Stimulated activated CD4-positive, alpha-beta T cell treated with anti-CD3 and anti-CD28 coated beads, Interleukin-2, amount 100 ng/mL, for 24 hours (primary cell): ENCODE results near the gene UTS2B.

Experiments used
- DNase-seq, 2 donors: peaks; one replicate each; pipeline ENCODE4 v3.0.0-alpha.2; 2020

Gene UTS2B, protein sequence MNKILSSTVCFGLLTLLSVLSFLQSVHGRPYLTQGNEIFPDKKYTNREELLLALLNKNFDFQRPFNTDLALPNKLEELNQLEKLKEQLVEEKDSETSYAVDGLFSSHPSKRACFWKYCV

DNA sequence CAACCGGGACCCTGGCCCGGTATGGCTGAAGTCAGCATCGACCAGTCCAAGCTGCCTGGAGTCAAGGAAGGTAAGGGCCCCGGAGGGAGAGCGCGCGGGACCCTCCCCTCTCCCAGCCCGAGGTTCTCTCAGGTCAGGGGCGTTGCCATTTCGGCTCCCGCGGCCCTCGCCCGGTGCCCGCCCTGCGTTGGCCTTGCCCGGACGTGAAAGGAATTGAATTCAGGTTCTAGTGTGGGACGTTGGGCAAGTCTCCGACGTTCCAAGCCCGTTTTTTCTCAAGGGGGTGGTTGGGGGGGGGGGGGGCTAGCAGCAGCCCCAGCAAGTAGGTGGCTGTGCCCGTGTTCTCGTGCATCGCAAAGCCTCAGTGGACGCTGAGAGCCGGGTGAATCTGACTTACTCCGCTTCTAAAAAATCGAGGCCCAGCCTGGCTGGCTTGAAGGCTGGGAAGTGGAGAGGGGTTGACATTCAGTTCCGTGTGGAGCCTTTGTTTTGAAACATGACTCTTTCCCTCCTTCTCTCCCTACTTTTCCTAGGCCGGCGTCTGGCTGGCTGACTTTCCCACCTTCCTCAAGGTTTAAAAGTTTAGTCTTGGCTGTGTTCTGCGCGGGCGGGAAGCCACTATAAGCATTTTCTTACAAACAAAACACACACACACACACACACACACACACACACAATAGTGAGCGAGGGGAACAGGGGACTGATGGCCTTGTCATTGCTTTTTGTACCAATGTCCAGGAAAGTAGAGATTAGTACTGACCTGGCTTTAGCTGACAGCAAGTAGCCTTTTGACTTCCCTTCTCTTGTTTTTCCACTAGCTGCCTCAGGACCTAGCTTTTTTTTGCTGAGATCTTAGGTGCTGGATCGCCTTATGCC, at the start of gene UTS2B:
Gene UTS2B, minus strand, starts transcription at position 873 of the 876 bp plus-strand sequence. CDS start 48,337 bp downstream, outside the sequence.
- DNase-seq, result peak in 1 of 2 donors; percentile 9

DNA sequence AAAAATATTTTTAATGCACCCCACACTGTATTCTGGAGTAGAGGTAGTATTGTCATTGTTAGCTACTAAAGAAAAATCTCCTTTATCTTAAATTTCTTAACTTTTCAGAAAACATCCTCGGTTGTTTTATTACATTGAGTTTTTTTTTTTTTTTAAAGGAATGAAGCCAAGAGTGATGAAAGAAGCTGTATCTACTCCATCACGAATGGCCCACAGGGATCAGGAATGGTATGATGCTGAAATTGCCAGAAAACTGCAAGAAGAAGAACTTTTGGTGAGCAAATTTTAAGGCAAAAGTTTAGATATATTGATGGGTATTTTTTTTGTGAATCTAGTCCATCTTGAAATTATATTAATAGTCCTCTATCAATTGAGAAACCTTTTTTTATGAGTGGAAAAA, 49.7 kb upstream of the UTS2B start:
- DNase-seq, result no peak

DNA sequence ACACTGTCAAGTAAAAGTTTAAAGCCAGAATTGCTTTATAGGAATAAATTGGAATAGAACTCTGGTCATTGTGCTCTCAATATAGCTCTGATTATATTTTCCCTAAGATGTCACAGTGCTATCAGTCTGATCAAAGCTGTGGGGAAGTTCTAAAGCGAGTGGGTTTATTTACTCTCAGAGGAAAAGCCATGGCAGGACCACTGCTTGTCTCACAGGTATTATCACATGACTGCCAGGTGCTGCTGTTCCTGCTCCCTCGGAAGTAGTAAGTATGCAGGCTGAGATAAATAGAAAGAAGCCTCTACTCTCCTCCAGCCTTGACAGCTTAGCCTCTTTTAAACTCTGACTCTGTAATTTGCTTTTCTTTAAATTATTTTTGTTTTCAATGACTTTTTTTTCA, 49.1 kb upstream of the UTS2B start:
- DNase-seq, result no peak

DNA sequence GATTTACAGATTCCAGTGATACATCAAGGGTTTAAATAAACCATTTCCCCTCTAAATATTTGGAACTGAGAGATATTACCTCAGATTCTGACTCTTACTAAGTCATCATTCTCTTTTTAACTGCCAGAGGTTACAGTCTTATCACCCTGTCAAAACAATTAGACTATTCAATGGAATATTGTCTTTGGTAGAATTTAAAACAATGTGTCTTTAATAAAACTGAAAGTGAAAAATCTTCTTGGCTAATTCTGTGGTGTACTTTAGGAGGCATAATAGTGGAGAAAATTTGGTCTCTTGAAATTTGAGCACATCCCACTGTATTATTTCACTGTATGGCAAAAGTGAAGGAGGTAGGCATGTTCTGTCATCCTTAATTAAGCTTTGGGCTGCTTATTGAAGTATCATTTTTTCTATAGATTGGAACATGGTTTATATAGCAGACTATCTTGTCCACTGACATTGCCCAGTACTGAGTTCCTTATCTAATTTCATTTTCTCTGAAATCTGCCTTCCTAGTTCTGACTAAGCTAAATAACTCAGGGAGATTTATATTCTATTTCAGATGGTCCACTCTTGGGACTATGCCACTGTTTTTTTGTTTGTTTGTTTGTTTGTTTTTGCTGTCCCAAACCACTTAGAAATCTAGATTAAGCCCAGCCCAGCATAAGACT, 48.0 kb upstream of the UTS2B start:
- no peak for DNase-seq

DNA sequence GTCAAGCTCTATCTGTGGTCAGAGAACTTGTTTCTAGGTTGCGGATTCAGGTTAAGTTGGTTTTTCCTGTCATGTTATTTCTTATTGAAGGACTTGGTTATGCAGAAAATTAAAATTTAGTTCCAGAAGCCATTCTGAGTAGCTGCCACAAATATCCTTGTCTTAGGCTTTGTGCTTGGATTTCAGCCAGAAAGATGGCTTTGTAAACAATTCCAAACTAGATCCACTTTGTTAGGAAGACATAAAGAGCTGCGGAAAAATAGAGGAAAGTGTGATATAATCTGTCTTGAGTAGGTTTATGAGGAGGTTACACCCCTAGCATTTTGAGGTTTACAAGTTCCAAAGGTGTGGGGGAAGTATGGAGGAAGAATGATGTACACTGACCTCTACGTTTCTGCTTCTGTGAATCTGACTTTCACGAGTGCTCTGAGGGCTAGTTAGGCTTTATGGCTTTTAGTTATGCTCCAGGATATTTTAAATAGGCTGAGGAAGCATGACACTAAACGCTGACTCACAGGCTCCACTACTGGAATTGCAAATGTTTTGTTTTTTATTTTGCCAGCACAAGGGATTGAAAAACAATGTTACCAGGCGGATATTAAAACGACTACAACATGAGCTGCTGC, 46.3 kb upstream of the UTS2B start:
- no peak for DNase-seq

DNA sequence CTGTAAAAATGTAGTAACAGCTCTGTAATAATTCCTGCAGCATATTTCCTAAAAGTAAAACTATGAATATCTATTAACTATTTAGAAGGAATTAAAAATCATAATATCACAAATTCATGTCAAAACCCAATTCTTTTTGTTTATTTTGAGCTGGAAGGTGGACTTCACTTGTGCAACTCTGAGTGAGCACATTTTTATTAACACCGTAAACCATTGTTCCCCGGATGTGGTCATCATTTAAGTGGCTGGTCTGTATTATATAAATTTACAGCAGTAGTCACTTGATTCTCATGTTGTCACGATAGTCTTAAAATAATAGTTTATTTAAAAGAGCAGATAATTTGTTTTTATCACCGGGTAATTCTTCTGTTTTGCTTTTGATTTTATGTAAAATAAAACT, 43.0 kb upstream of the UTS2B start:
- no peak for DNase-seq

DNA sequence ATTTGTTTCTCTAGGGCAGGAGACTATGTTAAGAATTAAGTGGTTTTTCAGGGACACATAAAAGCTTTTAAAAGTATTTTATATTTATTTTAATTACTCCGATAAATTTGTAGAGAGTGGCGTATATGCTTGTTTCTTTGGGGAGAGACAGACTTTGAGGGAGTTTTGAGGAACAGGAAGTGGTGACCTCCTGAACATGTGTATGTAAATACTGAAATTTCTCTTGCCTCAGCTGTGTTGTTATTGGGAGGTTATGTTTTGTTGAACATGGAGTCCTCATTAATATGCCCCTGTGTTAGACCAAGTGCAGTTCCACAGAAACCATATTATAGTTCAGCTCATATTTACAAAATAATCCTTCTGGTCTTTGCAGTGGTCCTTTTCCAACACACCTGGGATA, 41.8 kb upstream of the UTS2B start:
- no peak for DNase-seq

DNA sequence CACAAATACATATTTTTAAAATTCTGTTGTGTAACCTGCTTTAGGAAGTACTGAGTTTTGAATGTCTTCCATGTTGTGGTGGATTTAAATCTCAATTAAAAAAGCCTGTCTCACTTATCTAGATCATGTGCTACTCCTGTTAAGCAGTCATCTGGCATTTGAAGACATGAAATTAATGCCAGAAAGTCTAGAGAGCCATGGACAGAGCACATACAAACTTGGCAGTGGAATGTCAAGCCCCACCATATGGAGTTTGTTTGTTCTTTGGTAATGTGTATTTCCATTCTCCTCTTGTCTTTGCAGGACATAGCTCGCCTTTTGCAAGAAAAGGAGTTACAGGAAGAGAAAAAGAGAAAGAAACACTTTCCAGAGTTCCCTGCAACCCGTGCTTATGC, 39.3 kb upstream of the UTS2B start:
- no peak for DNase-seq

DNA sequence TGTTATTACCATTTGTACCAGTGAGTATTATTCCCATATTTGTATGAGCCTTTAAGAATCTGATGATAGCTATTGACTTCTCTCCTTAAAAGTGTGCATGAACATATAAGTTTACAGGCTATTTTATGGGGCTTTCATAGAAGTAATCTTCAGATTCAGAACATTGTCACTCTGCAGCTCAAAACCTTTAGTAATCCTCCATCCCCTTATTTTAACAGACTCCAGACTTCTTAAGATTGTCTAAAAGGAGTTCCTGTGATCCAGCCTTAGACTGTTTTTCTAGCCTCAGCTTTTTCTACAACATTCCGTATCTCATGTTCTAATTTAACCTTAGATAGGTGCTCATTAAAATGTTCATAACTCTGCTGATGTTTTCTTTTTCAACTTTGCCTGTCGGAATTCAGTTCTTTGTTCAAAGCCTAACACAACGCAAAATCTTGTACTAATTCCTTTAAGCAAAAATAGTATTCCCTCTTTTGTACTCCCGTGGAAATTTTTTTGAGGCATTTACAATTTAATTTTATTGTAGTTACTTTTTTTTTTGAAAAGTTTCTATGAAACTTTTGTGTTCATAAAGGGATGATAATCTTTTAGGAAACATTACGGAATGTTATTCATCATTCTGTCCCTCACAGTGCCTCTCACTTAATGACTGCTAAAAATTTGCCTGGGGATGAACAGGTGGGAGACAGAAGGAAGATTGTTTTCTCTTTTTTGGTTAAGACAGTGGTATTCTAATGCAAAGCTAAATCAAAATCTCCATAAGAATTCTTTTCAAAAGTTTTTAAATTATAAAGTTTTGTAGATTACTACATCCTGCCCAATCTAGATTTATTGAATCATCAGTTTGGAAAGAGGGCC, 38.7 kb upstream of the UTS2B start:
- DNase-seq, result no peak

DNA sequence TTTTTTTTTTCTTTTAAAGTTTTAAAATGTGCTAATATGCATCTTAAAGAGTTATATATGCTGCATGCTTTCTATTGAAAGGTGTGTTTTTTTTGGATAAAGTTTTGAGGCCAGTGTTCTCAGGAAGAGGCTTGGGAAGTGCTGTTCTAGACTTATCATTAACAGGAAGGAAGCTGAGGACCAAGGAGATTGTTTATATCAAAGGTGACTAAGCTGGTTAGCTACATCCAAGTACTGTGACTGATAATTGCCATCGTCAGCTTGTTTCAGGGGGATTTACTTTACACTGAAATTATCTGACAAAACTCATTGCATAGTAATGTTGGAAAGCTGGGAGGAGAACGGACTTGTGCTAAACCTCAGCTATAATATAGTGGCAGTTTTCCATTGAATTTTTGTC, 36.3 kb upstream of the UTS2B start:
- no peak for DNase-seq

DNA sequence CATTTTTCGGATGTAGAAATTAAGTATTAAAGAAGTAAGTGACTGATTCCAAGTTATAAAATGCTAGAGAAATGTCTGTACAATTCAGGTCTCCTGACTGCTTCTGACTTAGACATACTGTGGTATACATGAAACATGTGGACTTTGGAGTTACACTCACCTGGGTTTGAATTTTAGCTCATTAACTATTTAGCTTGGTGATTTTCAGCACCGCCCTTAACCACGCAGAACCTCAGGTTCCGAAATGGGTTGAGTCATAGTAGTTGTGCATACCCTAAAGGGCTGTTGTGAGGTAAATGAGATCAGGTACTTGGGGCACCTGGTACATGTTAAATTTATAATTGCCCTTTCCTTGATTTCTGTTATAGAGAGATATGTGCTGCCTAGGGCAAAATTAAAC, 32.9 kb upstream of the UTS2B start:
- no peak for DNase-seq

DNA sequence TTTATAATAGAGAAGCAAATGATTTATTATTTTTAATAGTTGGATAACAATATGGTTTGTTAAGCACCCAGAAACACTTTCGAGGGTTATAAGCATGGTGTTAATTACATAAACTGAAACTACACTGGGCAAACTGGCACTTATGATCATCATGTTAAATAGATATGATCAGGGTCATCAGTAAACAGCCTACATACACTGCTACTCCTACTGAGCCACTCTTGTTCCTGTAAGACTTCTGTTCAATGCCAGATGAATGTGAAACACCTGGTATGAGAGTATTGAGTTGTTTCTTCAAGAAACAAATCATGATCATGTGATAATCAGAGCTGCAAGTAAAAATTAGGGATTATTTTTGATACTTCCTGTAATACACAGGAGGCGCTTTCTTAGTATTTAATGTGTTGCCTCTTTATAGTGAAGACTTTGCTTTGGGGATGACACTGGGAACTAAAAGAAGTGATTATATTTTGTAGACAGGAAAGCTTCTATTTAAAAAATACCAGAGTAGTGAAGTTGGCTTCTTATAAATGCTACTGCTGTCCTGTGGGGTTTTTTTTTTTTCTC, 32.3 kb upstream of the UTS2B start:
- DNase-seq, result no peak

DNA sequence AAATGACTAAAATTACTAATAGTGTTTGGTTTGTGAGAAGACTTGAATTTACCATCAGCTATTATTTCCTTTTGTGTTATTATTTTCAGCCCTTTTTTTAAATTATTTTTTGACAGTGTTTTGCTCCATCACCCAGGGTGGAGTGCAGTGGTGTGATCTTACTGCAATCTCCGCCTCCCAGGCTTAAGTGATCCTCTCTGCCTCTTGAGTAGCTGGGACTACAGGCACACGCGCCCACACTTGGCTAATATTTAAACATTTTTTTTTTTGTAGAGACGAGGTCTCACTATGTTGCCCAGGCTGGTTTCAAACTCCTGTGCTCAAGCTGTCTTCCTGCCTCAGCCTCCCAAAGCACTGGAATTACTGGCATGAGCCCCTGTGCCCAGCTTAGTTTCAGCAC, 31.7 kb upstream of the UTS2B start:
- no peak for DNase-seq

DNA sequence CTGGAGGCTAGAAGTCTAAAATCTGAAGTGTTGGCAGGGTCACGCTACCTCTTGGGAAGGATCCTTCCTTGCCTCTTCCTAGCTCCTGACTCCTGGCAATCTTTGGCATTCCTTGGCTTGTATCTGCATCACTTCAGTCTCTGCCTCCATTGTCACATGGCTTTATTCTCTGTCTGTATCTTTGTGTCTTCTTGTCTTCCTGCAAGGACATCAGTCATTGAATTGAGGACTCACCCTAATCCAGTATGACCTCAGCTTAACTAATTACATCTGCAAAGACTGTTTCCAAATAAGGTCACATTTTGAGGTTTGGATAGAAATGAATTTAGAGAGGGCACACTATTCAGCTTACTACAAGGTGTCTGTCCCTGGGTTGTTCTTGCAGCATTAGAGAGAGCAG, 31.1 kb upstream of the UTS2B start:
- no peak for DNase-seq

DNA sequence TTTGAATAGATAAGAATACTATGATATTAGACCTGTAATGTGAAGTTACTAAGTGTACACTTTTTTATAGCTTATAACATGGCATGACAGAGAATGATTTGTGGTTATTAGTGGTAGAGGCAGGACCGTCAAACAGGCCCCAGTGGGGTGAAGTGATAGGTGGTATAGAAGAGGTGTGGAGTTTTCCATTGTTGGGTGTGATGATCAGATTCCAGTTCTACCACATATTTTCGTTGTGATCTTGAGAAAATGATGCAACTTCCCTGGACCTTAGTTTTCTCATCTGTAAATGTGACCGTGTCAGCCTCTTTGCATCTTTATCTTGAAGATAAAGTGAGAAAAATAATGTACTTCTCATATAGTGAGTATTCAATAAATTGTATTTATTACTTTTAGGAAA, 30.3 kb upstream of the UTS2B start:
- no peak for DNase-seq

DNA sequence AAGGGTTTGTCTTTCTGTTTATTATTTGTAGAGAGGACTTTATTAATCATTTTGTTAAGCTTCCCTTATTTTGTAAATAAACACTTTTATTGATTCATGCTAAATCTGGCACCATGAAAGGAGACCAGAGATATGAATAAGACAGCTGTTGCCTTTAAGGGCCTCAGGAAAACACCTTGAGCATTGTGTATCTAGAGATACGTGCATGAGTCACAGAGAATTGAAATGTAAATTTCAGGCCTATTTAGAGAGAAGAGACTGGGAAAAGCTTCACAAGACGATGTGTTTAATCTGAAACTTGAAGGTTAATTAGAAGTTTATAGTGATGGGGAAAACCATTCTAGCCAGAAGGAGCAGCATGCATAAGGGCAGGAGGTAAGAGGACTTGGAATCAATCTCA, 28.6 kb upstream of the UTS2B start:
- no peak for DNase-seq

DNA sequence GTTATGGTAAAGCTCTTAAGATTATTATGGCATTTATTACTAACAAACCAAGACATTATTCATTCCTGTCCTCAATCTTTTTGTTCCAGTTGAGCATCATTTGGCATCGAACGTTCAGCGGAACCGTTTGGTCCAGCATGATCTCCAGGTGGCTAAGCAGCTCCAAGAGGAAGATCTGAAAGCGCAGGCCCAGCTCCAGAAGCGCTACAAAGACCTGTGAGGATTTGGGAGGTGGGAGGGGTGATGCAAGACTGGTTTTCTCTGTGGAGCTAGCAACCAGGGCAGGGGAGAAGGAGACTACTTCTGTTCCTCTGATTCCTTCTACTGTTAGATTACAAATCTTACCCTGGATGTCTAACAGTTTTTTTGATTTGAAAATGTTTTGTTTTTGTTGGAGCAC, 27.6 kb upstream of the UTS2B start:
- no peak for DNase-seq

DNA sequence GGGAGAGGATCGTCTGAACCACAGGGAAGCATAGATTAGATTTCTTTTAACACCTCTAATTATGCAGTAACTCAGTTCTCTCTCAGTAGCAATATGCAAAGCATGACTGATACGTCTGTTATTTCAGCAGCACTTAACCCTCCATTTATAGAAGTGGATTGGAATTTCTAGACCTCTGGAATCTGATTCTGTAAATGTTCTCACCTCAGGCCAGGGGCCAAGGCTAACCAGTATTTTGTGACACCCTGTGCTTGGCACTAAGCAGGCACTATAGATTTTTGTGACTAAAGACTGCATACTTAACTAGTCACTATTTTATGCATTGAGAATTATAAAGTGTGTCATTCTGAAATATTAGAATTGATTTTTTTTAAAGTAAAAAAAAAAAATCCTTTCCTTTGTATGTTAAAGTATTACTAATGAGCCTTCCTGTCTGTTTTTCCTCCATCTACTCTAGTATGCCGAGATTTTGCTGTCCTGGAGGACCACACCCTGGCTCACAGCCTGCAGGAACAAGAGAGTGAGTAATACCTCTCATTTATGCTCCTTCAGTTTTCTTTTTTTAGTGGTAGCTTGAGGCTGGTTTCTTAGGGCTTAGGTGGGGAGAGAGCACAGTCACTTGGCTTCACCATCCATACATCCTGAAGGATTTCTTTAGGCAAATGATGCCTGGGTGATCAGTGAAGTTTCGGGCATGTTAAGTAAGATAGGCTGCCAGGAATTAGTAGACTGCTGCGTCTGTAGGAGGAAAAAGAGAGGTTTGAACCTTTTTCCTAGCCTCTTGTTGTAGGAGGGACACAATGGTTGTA, 26.5 kb upstream of the UTS2B start:
- no peak for DNase-seq

DNA sequence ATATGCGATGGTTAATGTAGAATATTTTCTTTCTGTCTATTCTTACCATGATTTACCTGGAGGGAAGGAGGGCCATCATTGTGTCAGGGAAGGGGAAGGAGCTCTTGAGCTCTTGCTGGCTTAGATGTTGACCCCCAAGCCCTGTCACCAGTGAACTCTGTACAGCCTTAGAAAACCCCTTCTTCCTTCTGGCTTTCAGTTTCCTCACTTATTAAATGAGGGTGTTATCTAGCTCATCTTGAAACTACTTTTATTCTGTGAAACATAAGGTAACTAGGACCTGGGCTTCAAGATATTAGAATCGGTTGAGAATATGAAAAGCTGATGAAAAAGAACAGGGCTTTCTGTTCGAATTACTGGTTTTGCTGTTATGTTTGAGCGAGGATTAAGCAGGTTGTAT, 25.1 kb upstream of the UTS2B start:
- no peak for DNase-seq

DNA sequence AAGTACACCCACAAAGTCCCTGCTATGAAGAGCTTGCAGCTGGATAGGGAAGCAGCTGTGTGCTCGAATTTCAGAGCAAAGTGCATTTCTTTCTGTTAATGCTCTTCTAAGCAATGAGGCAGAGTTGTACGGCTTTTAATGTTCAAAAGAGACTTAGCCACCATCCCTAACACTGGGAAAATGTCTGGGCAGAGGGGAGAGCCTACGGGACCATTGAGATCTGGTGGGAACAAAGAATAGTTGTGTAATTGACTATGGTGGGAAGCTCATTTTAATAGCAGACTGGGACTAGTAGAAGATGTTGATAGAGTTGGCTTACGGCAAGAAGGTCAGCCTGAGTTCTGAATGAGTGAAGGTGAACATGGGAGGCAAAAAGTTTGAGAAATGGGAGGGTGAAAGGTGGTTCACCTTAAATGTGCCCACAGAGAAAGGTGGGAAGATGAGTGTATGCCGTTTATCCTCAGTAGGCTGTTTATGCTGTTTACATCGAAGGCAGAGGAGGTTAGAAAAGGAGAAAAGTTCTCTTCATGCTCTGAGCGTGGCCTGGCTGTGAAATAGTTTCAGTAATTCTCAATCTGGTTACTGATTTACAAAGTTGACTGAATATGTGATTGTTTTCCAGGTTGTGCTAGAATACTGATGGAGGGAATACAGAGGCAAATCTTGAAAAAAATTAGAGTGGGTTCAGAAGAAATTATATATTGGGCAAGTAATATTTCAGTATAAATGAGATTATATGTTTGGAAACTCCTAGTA, 22.9 kb upstream of the UTS2B start:
- no peak for DNase-seq

DNA sequence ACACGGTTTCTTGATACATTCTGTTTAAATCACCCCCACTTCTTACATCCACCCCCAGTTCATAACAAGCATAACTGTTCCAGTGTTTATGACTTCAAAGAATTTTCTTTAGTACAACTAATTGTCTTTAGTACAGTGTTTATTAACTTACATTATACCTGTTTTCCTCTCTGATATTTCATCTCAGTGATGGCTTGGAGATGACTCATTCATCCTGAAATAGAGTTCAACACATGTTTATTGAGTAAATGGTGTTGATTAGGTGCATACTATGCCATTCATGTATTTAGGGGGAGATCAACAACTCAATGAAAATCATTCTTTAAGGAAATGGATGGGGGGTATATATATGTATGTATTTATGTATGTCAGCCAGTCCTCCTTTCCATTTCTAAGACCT, 21.7 kb upstream of the UTS2B start:
- DNase-seq, result no peak
